ENCODE measurements around the gene LRRN3.

The LRRN3 gene

GRCh38 chr7:111112439-111112838 is 21.5 kb downstream of the LRRN3 start:
- no peak for TF ChIP-seq POLR2AphosphoS5 (IDR thresholded peaks at IDR 0.05; ENCODE audit: low read depth, low read length)
- TF ChIP-seq TAF1 (IDR thresholded peaks at IDR 0.05; ENCODE audit: borderline replicate concordance, insufficient read depth, low read length): no peak
- no peak for TF ChIP-seq REST (IDR thresholded peaks at IDR 0.05; ENCODE audit: insufficient read depth in 1 of 2, low read depth in 2 of 2, low read length in 2 of 2)
- no peak for TF ChIP-seq FOXP2 (optimal IDR thresholded peaks at IDR 0.05; ENCODE audit: borderline replicate concordance, extremely low read depth, extremely low read length, insufficient read depth)
- no peak for TF ChIP-seq SIN3A (IDR thresholded peaks at IDR 0.05; ENCODE audit: borderline replicate concordance, insufficient read depth, low read length)

- TF ChIP-seq POLR2AphosphoS5 (IDR thresholded peaks at IDR 0.05; ENCODE audit: low read depth, low read length): no peak
- TF ChIP-seq FOXP2 (optimal IDR thresholded peaks at IDR 0.05; ENCODE audit: borderline replicate concordance, extremely low read depth, extremely low read length, insufficient read depth): no peak
- no peak for TF ChIP-seq REST (IDR thresholded peaks at IDR 0.05; ENCODE audit: insufficient read depth in 1 of 2, low read depth in 2 of 2, low read length in 2 of 2)
- no peak for TF ChIP-seq SIN3A (IDR thresholded peaks at IDR 0.05; ENCODE audit: borderline replicate concordance, insufficient read depth, low read length)
- TF ChIP-seq TAF1 (IDR thresholded peaks at IDR 0.05; ENCODE audit: borderline replicate concordance, insufficient read depth, low read length): no peak
Observed at GRCh38 chr7:111113263-111114017, 22.5 kb downstream of the LRRN3 start.

GRCh38 chr7:111115966-111116365 is 25.0 kb downstream of the LRRN3 start:
- TF ChIP-seq SIN3A (IDR thresholded peaks at IDR 0.05; ENCODE audit: borderline replicate concordance, insufficient read depth, low read length) (no peak), REST (IDR thresholded peaks at IDR 0.05; ENCODE audit: insufficient read depth in 1 of 2, low read depth in 2 of 2, low read length in 2 of 2) (no peak), TAF1 (IDR thresholded peaks at IDR 0.05; ENCODE audit: borderline replicate concordance, insufficient read depth, low read length) (no peak), FOXP2 (optimal IDR thresholded peaks at IDR 0.05; ENCODE audit: borderline replicate concordance, extremely low read depth, extremely low read length, insufficient read depth) (no peak), POLR2AphosphoS5 (IDR thresholded peaks at IDR 0.05; ENCODE audit: low read depth, low read length) (no peak)

GRCh38 chr7:111126987-111127386 is 36.1 kb downstream of the LRRN3 start:
- TF ChIP-seq TAF1 (IDR thresholded peaks at IDR 0.05; ENCODE audit: borderline replicate concordance, insufficient read depth, low read length): no peak
- peak in 1 of 2 experiments; percentile 87; a peak in 2 of 4 replicates for TF ChIP-seq REST (IDR thresholded peaks at IDR 0.05; ENCODE audit: insufficient read depth in 1 of 2, low read depth in 2 of 2, low read length in 2 of 2)
- TF ChIP-seq FOXP2 (optimal IDR thresholded peaks at IDR 0.05; ENCODE audit: borderline replicate concordance, extremely low read depth, extremely low read length, insufficient read depth): no peak
- TF ChIP-seq SIN3A (IDR thresholded peaks at IDR 0.05; ENCODE audit: borderline replicate concordance, insufficient read depth, low read length): no peak
- TF ChIP-seq POLR2AphosphoS5 (IDR thresholded peaks at IDR 0.05; ENCODE audit: low read depth, low read length): no peak
